Cortex of kidney (tissue), 1 donor: ENCODE data around the gene TNRC6C.
"Not testable (repeated sequence)": the region's sequence is repeated elsewhere in the genome, so short reads cannot be mapped to it uniquely, and the experiment has no call there.

ENCODE experiments used
- DNase-seq: peaks from one replicate; lab custom pipeline; 2025; lab: John Stamatoyannopoulos, UW

Gene TNRC6C

GRCh38 chr17:78043031-78043430 lies 84.5 kb downstream of the TNRC6C start:
- DNase-seq, result no peak

- no peak for DNase-seq
These were observed 85.9 kb downstream of the TNRC6C start for GRCh38 chr17:78044280-78044835.

- DNase-seq, result no peak
These were observed 86.8 kb downstream of the TNRC6C start for GRCh38 chr17:78045316-78045715.

GRCh38 chr17:78046923-78047322 lies 88.4 kb downstream of the TNRC6C start:
- no peak for DNase-seq

- no peak for DNase-seq
These were observed 90.1 kb downstream of the TNRC6C start for GRCh38 chr17:78048346-78049292.

- DNase-seq, result no peak
These were observed 91.1 kb downstream of the TNRC6C start for GRCh38 chr17:78049609-78050008.

GRCh38 chr17:78051186-78051972 lies 92.9 kb downstream of the TNRC6C start:
- no peak for DNase-seq

- DNase-seq, result no peak
These were observed 95.4 kb downstream of the TNRC6C start for GRCh38 chr17:78053777-78054468.

GRCh38 chr17:78057113-78057740 lies 98.7 kb downstream of the TNRC6C start:
- DNase-seq, result no peak

- no peak for DNase-seq
These were observed 99.5 kb downstream of the TNRC6C start for GRCh38 chr17:78058001-78058400.

GRCh38 chr17:78058581-78058980 lies 100.1 kb downstream of the TNRC6C start:
- no peak for DNase-seq

- no peak for DNase-seq
These were observed 104.1 kb downstream of the TNRC6C start for GRCh38 chr17:78062596-78062995.

- DNase-seq, result no peak
These were observed 105.0 kb downstream of the TNRC6C start for GRCh38 chr17:78063489-78063888.

GRCh38 chr17:78064708-78065107 lies 106.2 kb downstream of the TNRC6C start:
- no peak for DNase-seq

GRCh38 chr17:78066976-78067375 lies 108.5 kb downstream of the TNRC6C start:
- not testable (repeated sequence) for DNase-seq

GRCh38 chr17:78069695-78070094 lies 111.2 kb downstream of the TNRC6C start:
- no peak for DNase-seq

GRCh38 chr17:78072961-78073360 lies 114.5 kb downstream of the TNRC6C start:
- DNase-seq, result no peak

GRCh38 chr17:78075011-78075410 lies 116.5 kb downstream of the TNRC6C start:
- DNase-seq, result no peak

GRCh38 chr17:78075545-78075944 lies 117.0 kb downstream of the TNRC6C start:
- no peak for DNase-seq

- no peak for DNase-seq
These were observed 120.8 kb downstream of the TNRC6C start for GRCh38 chr17:78079253-78079652.

GRCh38 chr17:78081551-78081950 lies 123.0 kb downstream of the TNRC6C start:
- no peak for DNase-seq
